Measurements from ENCODE around the gene MNT. TPM values are rescaled to one million over a fixed set of nuclear protein-coding genes. Genes with fewer than 3 reads are reported as not detected.

MNT gene
- total RNA-seq, 1 experiment from 2014 or later, result 38.9 TPM

- Mint-ChIP-seq H3K9me3 (no peaks in the 10 kb centered on the region), H3K27ac (no peak overlapping the region), H3K4me3 (no peak overlapping the region), H3K27me3 (ENCODE audit: low read depth) (no peaks in the 10 kb centered on the region), H3K36me3 (ENCODE audit: insufficient read depth in 1 of 3, low read depth in 3 of 3) (peaks cover 3 to 28% (median 25%) of the 10 kb centered on the region in 3 experiments; a peak in 6 of 7 replicates), H3K4me1 (peaks cover 13 to 19% of the 10 kb centered on the region in 2 experiments)
- H3T11ph ChIP-seq (ENCODE audit: low read length), result no peak overlapping the region
- H3K14ac ChIP-seq (ENCODE audit: insufficient read depth, low read length), result no peak overlapping the region
- H3K79me2 ChIP-seq (ENCODE audit: insufficient read depth, low read length), result no peaks in the 10 kb centered on the region
- no peaks in the 10 kb centered on the region for H3K79me1 ChIP-seq (ENCODE audit: insufficient read depth, low read depth, low read length, poor library complexity, severe bottlenecking)
- DNase-seq, result no peak
- H4K20me1 ChIP-seq (ENCODE audit: control insufficient read depth, insufficient read depth, insufficient read length), result no peaks in the 10 kb centered on the region
- no peak overlapping the region for H2BK20ac ChIP-seq (ENCODE audit: low read depth, low read length, poor library complexity, severe bottlenecking)
- no peak overlapping the region for H2BK120ac ChIP-seq (ENCODE audit: low read depth, low read length, poor library complexity, severe bottlenecking)
- no peak overlapping the region for H3K18ac ChIP-seq (ENCODE audit: insufficient read length, low read depth, low read length)
- H2BK12ac ChIP-seq (ENCODE audit: insufficient read length, low read depth, low read length), result no peak overlapping the region
- no peaks in the 10 kb centered on the region for H3K27me3 ChIP-seq (ENCODE audit: insufficient read depth, low read length)
- H3K9ac ChIP-seq (ENCODE audit: extremely low read depth, insufficient read length, low read length), result no peak overlapping the region
- no peak overlapping the region for H4K8ac ChIP-seq (replicated peaks; ENCODE audit: insufficient read length, low read depth, low read length)
- H3K23me2 ChIP-seq (ENCODE audit: insufficient read length, low read depth, low read length, poor library complexity, severe bottlenecking), result no peaks in the 10 kb centered on the region
- H2BK5ac ChIP-seq (ENCODE audit: insufficient read length, low read length), result no peak overlapping the region
- H3K27ac ChIP-seq (ENCODE audit: insufficient read length, low read depth, low read length), result no peak overlapping the region
- H3K56ac ChIP-seq (ENCODE audit: insufficient read length, low read depth, low read length), result no peak overlapping the region
- no peak overlapping the region for H3K4me2 ChIP-seq (ENCODE audit: insufficient read depth, insufficient read length, low read length)
- H2BK15ac ChIP-seq (ENCODE audit: low read depth, low read length), result no peak overlapping the region
- H3K4ac ChIP-seq (ENCODE audit: low read depth, low read length), result no peak overlapping the region
- H4K5ac ChIP-seq (ENCODE audit: insufficient read length, low read depth, low read length), result no peak overlapping the region
- TF ChIP-seq CTCF (conservative IDR thresholded peaks at IDR 0.05), result no peak
- no peak overlapping the region for H2AFZ ChIP-seq (ENCODE audit: low read length)
- no peak overlapping the region for H3K23ac ChIP-seq (ENCODE audit: insufficient read length, low read depth, low read length)
- H2AK5ac ChIP-seq (ENCODE audit: insufficient read length, low read length), result no peak overlapping the region
- no peak overlapping the region for H4K91ac ChIP-seq (ENCODE audit: insufficient read length, low read depth, low read length)
- H3K4me1 ChIP-seq (ENCODE audit: insufficient read depth, low read length), result no peaks in the 10 kb centered on the region
- WGBS (ENCODE audit: extremely low coverage, insufficient read length, low lambda C conversion rate), result no CpG with 5 or more reads among the region's 18 CpGs
- no peaks in the 10 kb centered on the region for H3K9me3 ChIP-seq (ENCODE audit: control insufficient read depth, low read depth, low read length)
Measured at GRCh38 chr17:2373179-2373578, 27.7 kb downstream of the MNT start.

All from H9 (cell line).